Mesendoderm (in vitro differentiated cells): Measurements from ENCODE around the gene LPAR1.

Experiments
- DNase-seq: peaks from one replicate; pipeline ENCODE4 v3.0.0; 2013
- H2AK5ac ChIP-seq: 2 replicates; pipeline ENCODE4 v1.6.1; 2013; ENCODE audit warnings: low read length, inconsistent platforms
- H2BK120ac ChIP-seq: 2 replicates; pipeline ENCODE4 v1.6.1; 2013; ENCODE audit warnings: low read depth, mild to moderate bottlenecking, low read length, moderate library complexity, mixed read lengths
- H2BK15ac ChIP-seq: replicated peaks from 2 replicates; pipeline ENCODE4 v1.6.1; 2013; ENCODE audit warnings: low read depth, mild to moderate bottlenecking, moderate library complexity
- H2BK5ac ChIP-seq: 2 replicates; pipeline ENCODE4 v1.6.1; 2013; ENCODE audit warnings: low read length, inconsistent platforms
- H3K18ac ChIP-seq: 2 replicates; pipeline ENCODE4 v1.6.1; 2013; ENCODE audit warnings: mild to moderate bottlenecking, low read length, mixed read lengths
- H3K23ac ChIP-seq: one replicate; pipeline ENCODE4 v1.6.1; 2013; ENCODE audit warnings: low read length
- H3K27ac ChIP-seq: 2 replicates; pipeline ENCODE4 v1.5.1; 2013; ENCODE audit warnings: low read depth, mild to moderate bottlenecking, inconsistent platforms, low read length, moderate library complexity
- H3K27me3 ChIP-seq: 2 replicates; pipeline ENCODE4 v1.6.1; 2013; ENCODE audit warnings: low read length, control low read depth, mild to moderate bottlenecking, inconsistent platforms; ENCODE audit not compliant: insufficient read depth, poor library complexity
- H3K36me3 ChIP-seq: 2 replicates; pipeline ENCODE4 v1.6.1; 2013; ENCODE audit warnings: low read length, inconsistent platforms; ENCODE audit not compliant: control insufficient read depth, insufficient read depth
- H3K4ac ChIP-seq: one replicate; pipeline ENCODE4 v1.6.1; 2013; ENCODE audit warnings: low read depth, mild to moderate bottlenecking, low read length, moderate library complexity
- H3K4me1 ChIP-seq: 2 replicates; pipeline ENCODE4 v1.6.1; 2013; ENCODE audit warnings: low read depth, low read length, inconsistent platforms; ENCODE audit not compliant: control insufficient read depth
- H3K4me2 ChIP-seq: 2 replicates; pipeline ENCODE4 v1.6.1; 2013; ENCODE audit warnings: low read length
- H3K4me3 ChIP-seq: 2 replicates; pipeline ENCODE4 v1.5.1; 2013; ENCODE audit warnings: mild to moderate bottlenecking, low read length
- H3K56ac ChIP-seq: one replicate; pipeline ENCODE4 v1.6.1; 2013; ENCODE audit warnings: low read length
- H3K79me1 ChIP-seq: 2 replicates; pipeline ENCODE4 v1.6.1; 2013; ENCODE audit warnings: low read length, inconsistent platforms
- H3K79me2 ChIP-seq: 2 replicates; pipeline ENCODE4 v1.6.1; 2013; ENCODE audit warnings: mild to moderate bottlenecking, low read length; ENCODE audit not compliant: control insufficient read depth, insufficient read depth
- H3K9ac ChIP-seq: 2 replicates; pipeline ENCODE4 v1.6.1; 2013; ENCODE audit warnings: low read length, inconsistent platforms
- H4K5ac ChIP-seq: one replicate; pipeline ENCODE4 v1.6.1; 2013; ENCODE audit warnings: low read length
- H4K8ac ChIP-seq: one replicate; pipeline ENCODE4 v1.6.1; 2013; ENCODE audit warnings: low read depth, mild to moderate bottlenecking, control low read depth, low read length, moderate library complexity
- WGBS: extraction: QIAGEN DNeasy Blood & Tissue Kit; methylation state at CpG from one replicate; pipeline ENCODE4 v1.1.7; 2013; ENCODE audit warnings: low lambda C conversion rate, missing lambda C conversion rate; ENCODE audit not compliant: insufficient coverage; ENCODE audit errors: extremely low coverage; 5-methylcytosine and 5-hydroxymethylcytosine counted together

Gene LPAR1

DNA sequence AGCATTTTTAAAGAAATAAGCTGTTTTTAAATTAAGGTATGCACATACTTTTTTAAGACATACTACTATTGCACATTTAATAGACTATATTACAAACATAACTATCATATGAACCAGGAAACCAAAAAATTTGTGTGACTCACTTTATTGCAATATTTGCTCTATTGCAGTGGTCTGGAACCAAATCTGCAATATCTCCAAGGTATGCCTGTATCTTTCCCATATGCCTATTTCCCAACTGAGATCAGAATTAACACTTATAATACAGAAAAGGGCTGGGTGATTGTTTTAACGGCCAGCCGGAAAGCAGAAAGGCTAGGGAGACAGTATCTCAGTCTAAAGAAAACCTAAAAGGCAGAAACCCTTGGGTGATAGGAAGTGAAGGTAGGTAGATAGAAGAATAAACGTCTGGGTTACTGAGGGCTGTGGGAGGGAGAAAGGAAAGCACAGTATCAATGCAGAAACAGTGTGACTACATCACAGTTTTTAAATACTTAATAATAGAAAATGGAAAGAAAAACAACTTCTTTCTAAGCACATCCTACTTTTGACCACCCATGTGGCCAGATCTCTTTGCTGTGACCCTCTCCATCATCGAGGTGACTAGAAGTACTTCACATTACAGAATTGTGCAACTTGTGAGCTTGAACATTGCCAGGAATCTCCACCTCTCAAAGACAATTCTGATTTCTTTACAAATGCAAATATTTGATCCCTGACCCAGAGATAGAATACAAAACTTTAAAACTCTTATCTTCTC, 126.4 kb downstream of the LPAR1 start:
- Histone ChIP-seq H3K27ac (no peak overlapping the region), H2AK5ac (no peak overlapping the region), H2BK120ac (no peak overlapping the region), H3K4ac (no peak overlapping the region), H3K4me2 (no peak overlapping the region), H3K79me2 (no peaks in the 10 kb centered on the region), H3K18ac (no peak overlapping the region), H3K56ac (no peak overlapping the region), H2BK5ac (no peak overlapping the region), H3K9ac (no peak overlapping the region), H4K8ac (no peak overlapping the region), H3K23ac (no peak overlapping the region), H3K36me3 (no peaks in the 10 kb centered on the region), H3K4me3 (no peak overlapping the region), H3K4me1 (no peaks in the 10 kb centered on the region), H4K5ac (no peak overlapping the region), H3K79me1 (no peaks in the 10 kb centered on the region), H2BK15ac (no peak overlapping the region), H3K27me3 (no peaks in the 10 kb centered on the region)
- DNase-seq = no peak
- WGBS = no CpG with 5 or more reads among the region's 4 CpGs

DNA sequence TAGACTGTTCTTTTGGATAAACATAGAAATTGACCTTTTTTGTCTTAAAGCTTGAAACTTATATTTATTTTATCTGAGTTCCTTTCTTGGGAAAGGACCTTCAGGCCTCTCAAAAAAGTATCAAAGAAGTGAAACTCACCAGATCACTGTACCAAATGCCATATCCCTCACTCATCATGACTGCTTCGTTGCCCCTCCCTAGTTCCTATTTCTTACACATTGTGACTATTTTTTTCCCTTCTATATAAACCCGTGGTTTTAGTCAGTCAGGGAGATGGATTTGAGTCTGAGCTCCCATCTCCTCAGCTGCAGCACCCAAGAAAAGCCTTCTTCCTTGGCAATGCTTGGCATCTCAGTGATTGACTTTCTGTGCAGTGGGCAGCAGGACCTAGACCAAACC, 129.4 kb downstream of the LPAR1 start:
- no peaks in the 10 kb centered on the region for H3K4me1 ChIP-seq
- H3K4ac ChIP-seq = no peak overlapping the region
- no peak overlapping the region for H2BK120ac ChIP-seq
- no peaks in the 10 kb centered on the region for H3K36me3 ChIP-seq
- no peaks in the 10 kb centered on the region for H3K79me2 ChIP-seq
- no peak overlapping the region for H3K56ac ChIP-seq
- H4K5ac ChIP-seq = no peak overlapping the region
- WGBS = no CpG with 5 or more reads among the region's 2 CpGs
- no peak overlapping the region for H3K23ac ChIP-seq
- H3K4me2 ChIP-seq = no peak overlapping the region
- no peak overlapping the region for H3K4me3 ChIP-seq
- no peak overlapping the region for H3K27ac ChIP-seq
- no peak overlapping the region for H2BK5ac ChIP-seq
- no peak overlapping the region for H2BK15ac ChIP-seq
- H3K9ac ChIP-seq = no peak overlapping the region
- DNase-seq = no peak
- no peaks in the 10 kb centered on the region for H3K79me1 ChIP-seq
- H4K8ac ChIP-seq = no peak overlapping the region
- H3K27me3 ChIP-seq = no peaks in the 10 kb centered on the region
- no peak overlapping the region for H3K18ac ChIP-seq
- no peak overlapping the region for H2AK5ac ChIP-seq

- Histone ChIP-seq H4K5ac (no peak overlapping the region), H3K56ac (no peak overlapping the region), H2BK15ac (no peak overlapping the region), H3K4me1 (no peaks in the 10 kb centered on the region), H2BK120ac (no peak overlapping the region), H3K4me2 (no peak overlapping the region), H3K23ac (no peak overlapping the region), H4K8ac (no peak overlapping the region), H3K79me1 (no peaks in the 10 kb centered on the region), H3K79me2 (no peaks in the 10 kb centered on the region), H2BK5ac (no peak overlapping the region), H3K18ac (no peak overlapping the region), H3K4me3 (no peak overlapping the region), H3K27me3 (no peaks in the 10 kb centered on the region), H3K27ac (no peak overlapping the region), H3K9ac (no peak overlapping the region), H3K36me3 (no peaks in the 10 kb centered on the region), H3K4ac (no peak overlapping the region), H2AK5ac (no peak overlapping the region)
- WGBS = no CpG with 5 or more reads among the region's 6 CpGs
- DNase-seq = no peak
These were observed 137.4 kb downstream of the LPAR1 start for GRCh38 chr9:110900917-110901316.

DNA sequence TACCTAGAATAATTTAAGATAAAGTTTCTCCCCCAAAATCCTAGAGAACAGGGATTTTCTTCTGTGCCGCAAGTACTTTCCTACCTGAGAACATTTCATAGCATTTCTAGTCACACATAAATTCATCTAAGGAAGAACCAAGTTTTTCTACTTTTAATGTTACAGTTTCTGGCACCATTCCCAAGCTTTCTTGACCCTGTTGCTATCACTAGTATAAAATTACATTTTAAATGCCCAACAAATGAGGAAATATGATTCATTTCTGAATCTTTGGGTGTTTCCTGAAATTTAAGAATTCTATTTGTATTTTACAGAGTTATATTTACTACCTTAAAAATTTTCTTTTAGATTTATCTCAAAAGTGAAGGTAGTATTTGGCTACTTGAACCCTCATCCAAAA, 137.8 kb downstream of the LPAR1 start:
- Histone ChIP-seq H3K4ac (no peak overlapping the region), H3K23ac (no peak overlapping the region), H3K56ac (no peak overlapping the region), H2BK5ac (no peak overlapping the region), H3K9ac (no peak overlapping the region), H3K18ac (no peak overlapping the region), H3K27me3 (no peaks in the 10 kb centered on the region), H2BK120ac (no peak overlapping the region), H3K4me3 (no peak overlapping the region), H3K27ac (no peak overlapping the region), H4K5ac (no peak overlapping the region), H3K4me1 (no peaks in the 10 kb centered on the region), H3K79me1 (no peaks in the 10 kb centered on the region), H3K79me2 (no peaks in the 10 kb centered on the region), H2BK15ac (no peak overlapping the region), H2AK5ac (no peak overlapping the region), H3K4me2 (no peak overlapping the region), H3K36me3 (no peaks in the 10 kb centered on the region), H4K8ac (no peak overlapping the region)
- no CpG with 5 or more reads among the region's 1 CpG for WGBS
- no peak for DNase-seq

GRCh38 chr9:110898866-110899265, 139.4 kb downstream of the LPAR1 start:
- Histone ChIP-seq H3K56ac (no peak overlapping the region), H3K4me2 (no peak overlapping the region), H4K5ac (no peak overlapping the region), H2BK15ac (no peak overlapping the region), H2BK120ac (no peak overlapping the region), H3K4ac (no peak overlapping the region), H3K27me3 (no peaks in the 10 kb centered on the region), H3K9ac (no peak overlapping the region), H3K4me1 (no peaks in the 10 kb centered on the region), H3K79me2 (no peaks in the 10 kb centered on the region), H3K18ac (no peak overlapping the region), H3K23ac (no peak overlapping the region), H3K36me3 (no peaks in the 10 kb centered on the region), H3K4me3 (no peak overlapping the region), H2AK5ac (no peak overlapping the region), H2BK5ac (no peak overlapping the region), H3K27ac (no peak overlapping the region), H4K8ac (no peak overlapping the region), H3K79me1 (no peaks in the 10 kb centered on the region)
- 100% methylated on average over 1 of the region's 2 CpGs for WGBS
- no peak for DNase-seq

- Histone ChIP-seq H3K27me3 (no peaks in the 10 kb centered on the region), H3K56ac (no peak overlapping the region), H3K27ac (no peak overlapping the region), H3K18ac (no peak overlapping the region), H3K4ac (no peak overlapping the region), H3K4me3 (no peak overlapping the region), H3K4me2 (no peak overlapping the region), H3K36me3 (no peaks in the 10 kb centered on the region), H2BK120ac (no peak overlapping the region), H3K79me1 (no peaks in the 10 kb centered on the region), H4K5ac (no peak overlapping the region), H2BK15ac (no peak overlapping the region), H4K8ac (no peak overlapping the region), H3K23ac (no peak overlapping the region), H3K4me1 (no peaks in the 10 kb centered on the region), H3K9ac (no peak overlapping the region), H2AK5ac (no peak overlapping the region), H2BK5ac (no peak overlapping the region), H3K79me2 (no peaks in the 10 kb centered on the region)
- WGBS = no CpG with 5 or more reads among the region's 7 CpGs
- DNase-seq = no peak
These were observed 139.9 kb downstream of the LPAR1 start for GRCh38 chr9:110898358-110898757.
